SW480 (cell line): Measurements from ENCODE around the gene MLPH.

Experiments used
- DNase-seq: peaks from one replicate; pipeline ENCODE4 v3.0.0-alpha.2; 2016; ENCODE audit warnings: low spot score

Gene MLPH

GRCh38 chr2:237546040-237546875 is 59.2 kb downstream of the MLPH start:
- no peak for DNase-seq

GRCh38 chr2:237546876-237547395 is 59.9 kb downstream of the MLPH start:
- no peak for DNase-seq

GRCh38 chr2:237547841-237548416 is 60.9 kb downstream of the MLPH start:
- DNase-seq: no peak

- DNase-seq: no peak
Measured at GRCh38 chr2:237549216-237549615, 62.2 kb downstream of the MLPH start.

- DNase-seq: no peak
Measured at GRCh38 chr2:237549643-237550415, 62.8 kb downstream of the MLPH start.

GRCh38 chr2:237551071-237551574 is 64.1 kb downstream of the MLPH start:
- no peak for DNase-seq

- DNase-seq: no peak
Measured at GRCh38 chr2:237552908-237553307, 65.9 kb downstream of the MLPH start.

GRCh38 chr2:237553948-237554347 is 66.9 kb downstream of the MLPH start:
- DNase-seq: no peak

GRCh38 chr2:237555560-237555959 is 68.5 kb downstream of the MLPH start:
- no peak for DNase-seq

- no peak for DNase-seq
Measured at GRCh38 chr2:237556773-237557632, 70.0 kb downstream of the MLPH start.

- no peak for DNase-seq
Measured at GRCh38 chr2:237557633-237558015, 70.6 kb downstream of the MLPH start.

- DNase-seq: peak; percentile 12
Measured at GRCh38 chr2:237558961-237559641, 72.0 kb downstream of the MLPH start.

- no peak for DNase-seq
Measured at GRCh38 chr2:237561221-237561620, 74.2 kb downstream of the MLPH start.

- no peak for DNase-seq
Measured at GRCh38 chr2:237563816-237564215, 76.8 kb downstream of the MLPH start.

GRCh38 chr2:237564526-237565131 is 77.6 kb downstream of the MLPH start:
- DNase-seq: no peak

GRCh38 chr2:237565974-237566373 is 78.9 kb downstream of the MLPH start:
- DNase-seq: no peak

- no peak for DNase-seq
Measured at GRCh38 chr2:237566401-237567235, 79.6 kb downstream of the MLPH start, which contains the start of gene PRLH. PRLH (plus strand) TSS chr2:237566574; CDS start chr2:237566574, 0 bp downstream.

GRCh38 chr2:237567276-237568029 is 80.4 kb downstream of the MLPH start:
- DNase-seq: no peak
